ENCODE results near the gene TNFRSF4.

Gene TNFRSF4

DNA sequence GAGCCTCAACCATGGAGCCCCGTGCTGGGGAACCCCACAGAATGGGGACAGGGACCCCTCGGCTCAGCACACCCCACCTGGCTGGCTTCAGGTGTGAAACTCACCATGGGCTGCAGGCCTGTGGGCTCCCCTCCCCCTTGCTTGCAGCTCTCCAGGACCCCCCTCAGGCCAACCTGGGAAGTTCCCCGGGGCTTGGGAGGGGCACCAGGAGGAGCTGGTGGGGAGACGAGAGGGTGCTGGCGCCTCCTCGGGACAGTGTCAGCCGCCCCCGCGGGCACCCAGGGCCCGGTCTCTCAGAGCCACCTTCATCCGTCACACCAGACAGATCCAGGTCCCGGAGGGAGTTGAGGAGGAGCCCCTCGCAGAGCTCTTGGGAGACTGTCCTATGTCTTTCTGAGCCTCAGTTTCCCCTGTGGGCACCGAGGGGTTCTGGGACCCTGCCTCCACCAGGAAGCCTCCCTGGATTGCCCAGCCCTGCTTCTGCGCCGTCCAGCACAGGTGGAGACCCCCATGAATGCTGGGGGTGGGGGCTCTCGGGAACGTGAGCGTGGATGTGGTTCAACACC is 6.9 kb downstream of the TNFRSF4 start:
- Mint-ChIP-seq H3K27ac (no peak overlapping the region), H3K27me3 (peaks cover 2% of the 10 kb centered on the region), H3K4me1 (peaks cover 24% of the 10 kb centered on the region), H3K36me3 (ENCODE audit: low read depth) (peaks cover 7% of the 10 kb centered on the region), H3K9me3 (no peaks in the 10 kb centered on the region), H3K4me3 (peak overlapping the region; percentile 76)
- DNase-seq (no peak), ATAC-seq (no peak)

- Mint-ChIP-seq H3K27ac (peak within 1 kb of the TSS; percentile 42), H3K36me3 (ENCODE audit: low read depth) (peaks cover 7% of the 10 kb centered on the region), H3K27me3 (peaks cover 2% of the 10 kb centered on the region), H3K9me3 (no peaks in the 10 kb centered on the region), H3K4me1 (peaks cover 24% of the 10 kb centered on the region), H3K4me3 (peak within 1 kb of the TSS; percentile 76)
- ATAC-seq (peak; percentile 27), DNase-seq (peak; percentile 64)
Observed at GRCh38 chr1:1206376-1206965, 7.5 kb downstream of the TNFRSF4 start, which contains the start of gene TNFRSF18. TSS of gene TNFRSF18 (minus strand) at chr1:1206592. CDS start at chr1:1206571, 21 bp downstream.

GRCh38 chr1:1205769-1206375 is 8.1 kb downstream of the TNFRSF4 start:
- ATAC-seq (no peak), DNase-seq (no peak)
- Mint-ChIP-seq H3K27ac (peak overlapping the region; percentile 42), H3K36me3 (ENCODE audit: low read depth) (peaks cover 3% of the 10 kb centered on the region), H3K9me3 (no peaks in the 10 kb centered on the region), H3K27me3 (peaks cover 2% of the 10 kb centered on the region), H3K4me1 (peaks cover 24% of the 10 kb centered on the region), H3K4me3 (peak overlapping the region; percentile 76)

- peaks cover 2% of the 10 kb centered on the region for H3K27me3 Mint-ChIP-seq
- H3K4me1 Mint-ChIP-seq, result peaks cover 29% of the 10 kb centered on the region
- H3K36me3 Mint-ChIP-seq (ENCODE audit: low read depth), result peaks cover 3% of the 10 kb centered on the region
- no peak for ATAC-seq
- no peaks in the 10 kb centered on the region for H3K9me3 Mint-ChIP-seq
- H3K4me3 Mint-ChIP-seq, result peak overlapping the region; percentile 76
- peak overlapping the region; percentile 42 for H3K27ac Mint-ChIP-seq
- no peak for DNase-seq
Observed at GRCh38 chr1:1204998-1205768, 8.8 kb downstream of the TNFRSF4 start.

DNA sequence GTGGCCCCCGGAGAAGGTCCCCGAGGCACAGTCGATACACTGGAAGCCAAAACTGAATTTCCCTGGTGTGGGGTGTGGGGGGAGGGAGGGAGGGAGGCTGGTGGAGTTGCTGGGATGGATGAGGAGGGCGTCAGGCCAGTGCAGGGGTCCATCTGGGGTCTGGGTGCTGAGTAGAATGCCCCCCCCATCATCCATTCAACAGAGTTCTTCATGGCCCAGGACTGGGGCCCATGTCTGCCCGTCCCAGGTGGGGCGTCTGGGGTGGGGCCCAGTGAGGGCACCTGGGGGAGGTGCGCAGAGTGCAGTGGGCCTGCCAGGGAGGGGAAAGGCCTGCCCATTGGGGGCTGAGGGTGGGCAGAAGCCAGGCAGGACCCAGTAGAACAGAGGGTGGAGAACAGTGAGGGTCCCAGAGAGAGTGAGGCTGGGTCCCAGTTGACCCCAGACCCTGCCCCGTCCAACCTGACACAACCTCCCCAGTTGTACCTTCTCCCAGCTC is 9.5 kb downstream of the TNFRSF4 start:
- Mint-ChIP-seq H3K9me3 (no peaks in the 10 kb centered on the region), H3K4me3 (peak overlapping the region; percentile 76), H3K4me1 (peaks cover 33% of the 10 kb centered on the region), H3K36me3 (ENCODE audit: low read depth) (no peaks in the 10 kb centered on the region), H3K27ac (no peak overlapping the region), H3K27me3 (peaks cover 2% of the 10 kb centered on the region)
- ATAC-seq (no peak), DNase-seq (no peak)

GRCh38 chr1:1203561-1204424 is 10.2 kb downstream of the TNFRSF4 start:
- Mint-ChIP-seq H3K4me3 (no peak overlapping the region), H3K27me3 (peaks cover 2% of the 10 kb centered on the region), H3K27ac (no peak overlapping the region), H3K4me1 (peaks cover 28% of the 10 kb centered on the region), H3K9me3 (no peaks in the 10 kb centered on the region), H3K36me3 (ENCODE audit: low read depth) (no peaks in the 10 kb centered on the region)
- DNase-seq (no peak), ATAC-seq (no peak)

DNA sequence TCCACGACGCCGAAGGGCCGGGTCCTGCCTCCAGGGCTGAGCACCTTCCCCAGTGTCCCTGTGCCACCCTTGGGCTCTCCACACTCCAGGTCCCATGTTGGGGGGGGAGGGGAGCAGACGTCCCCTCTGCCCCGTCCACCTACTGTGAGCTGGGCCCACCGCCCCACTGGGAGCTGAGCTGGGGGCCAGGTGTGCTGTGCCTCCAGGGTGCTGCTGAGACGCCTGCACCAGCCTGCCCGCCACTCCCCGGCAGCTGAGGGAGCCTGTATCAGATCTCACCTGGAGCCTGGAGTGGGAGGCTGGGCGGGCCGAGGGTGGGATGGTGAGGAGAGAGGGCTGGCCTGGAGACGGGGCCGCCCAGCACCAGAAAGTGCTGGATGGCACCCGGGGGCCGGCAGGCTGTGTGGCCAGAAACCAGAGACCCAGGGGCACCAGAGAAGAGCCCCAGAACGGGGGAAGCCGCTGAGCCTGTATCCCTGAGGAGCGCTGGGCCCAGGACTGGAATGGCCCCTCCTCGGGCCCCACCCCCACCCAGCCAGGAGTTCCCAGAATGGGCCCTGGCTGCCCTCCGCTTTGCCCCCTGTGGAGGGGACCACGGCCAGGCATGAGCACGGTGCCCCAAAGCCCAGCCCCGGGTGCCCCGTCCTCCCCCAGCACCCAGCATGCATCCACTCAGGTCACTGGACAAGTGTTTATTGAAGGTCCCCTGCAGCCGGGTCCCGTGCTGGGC is 11.0 kb downstream of the TNFRSF4 start:
- no peak overlapping the region for H3K27ac Mint-ChIP-seq
- no peak overlapping the region for H3K4me3 Mint-ChIP-seq
- peaks cover 22% of the 10 kb centered on the region for H3K4me1 Mint-ChIP-seq
- no peak for ATAC-seq
- no peak for DNase-seq
- H3K36me3 Mint-ChIP-seq (ENCODE audit: low read depth), result no peaks in the 10 kb centered on the region
- no peaks in the 10 kb centered on the region for H3K9me3 Mint-ChIP-seq
- H3K27me3 Mint-ChIP-seq, result peaks cover 2% of the 10 kb centered on the region

DNA sequence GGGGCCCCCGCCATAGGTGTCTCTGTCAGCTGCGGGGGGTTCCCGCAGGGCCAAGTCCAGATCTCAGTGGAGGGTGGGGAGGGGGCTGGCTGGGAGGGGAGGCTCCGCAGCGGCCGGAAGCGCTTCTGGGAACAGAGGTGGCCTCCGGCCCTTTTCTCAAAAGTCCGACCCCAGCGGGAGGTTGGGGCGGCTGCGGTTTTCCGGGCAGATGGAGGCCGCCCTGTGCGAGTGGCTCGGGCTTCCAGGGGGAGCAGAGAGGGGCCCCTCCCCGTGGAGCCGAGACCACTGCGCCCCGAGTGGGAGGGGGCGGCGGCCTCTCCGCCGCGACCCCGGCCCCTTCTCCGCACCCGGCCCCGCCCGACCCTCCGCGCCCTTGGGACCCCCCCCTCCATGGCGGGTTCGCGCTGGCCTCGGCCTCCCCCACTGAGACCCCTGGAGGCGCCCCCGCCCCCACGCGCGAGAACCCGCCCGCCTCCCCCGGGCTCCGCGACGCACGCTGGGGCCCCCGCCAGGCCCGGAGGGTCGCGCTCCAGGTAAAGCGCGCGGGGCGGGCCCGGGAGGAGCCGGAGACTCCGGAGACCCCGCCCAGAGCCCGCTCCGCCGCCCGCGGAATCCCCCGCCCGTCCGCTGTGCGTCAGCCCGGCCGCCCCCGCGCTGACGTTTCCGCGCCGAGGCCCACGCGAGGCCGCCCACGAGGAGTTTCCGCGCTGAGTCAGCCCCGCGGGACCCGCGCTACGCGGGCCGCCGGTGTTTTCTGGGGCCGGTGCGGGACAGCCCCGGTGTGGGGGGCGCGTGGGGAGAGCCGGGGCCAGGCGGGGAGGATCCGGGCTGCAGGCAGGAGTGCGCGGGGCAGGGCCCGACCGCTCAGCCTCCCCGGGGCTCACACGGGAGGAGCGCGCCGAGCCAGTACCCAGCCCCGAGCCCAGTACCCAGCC is 12.8 kb downstream of the TNFRSF4 start:
- Mint-ChIP-seq H3K36me3 (ENCODE audit: low read depth) (no peaks in the 10 kb centered on the region), H3K27ac (peak overlapping the region; percentile 76), H3K9me3 (no peaks in the 10 kb centered on the region), H3K4me1 (peaks cover 12% of the 10 kb centered on the region), H3K4me3 (peak overlapping the region; percentile 52), H3K27me3 (no peaks in the 10 kb centered on the region)
- peak; percentile 91 for DNase-seq
- ATAC-seq, result peak; percentile 79

DNA sequence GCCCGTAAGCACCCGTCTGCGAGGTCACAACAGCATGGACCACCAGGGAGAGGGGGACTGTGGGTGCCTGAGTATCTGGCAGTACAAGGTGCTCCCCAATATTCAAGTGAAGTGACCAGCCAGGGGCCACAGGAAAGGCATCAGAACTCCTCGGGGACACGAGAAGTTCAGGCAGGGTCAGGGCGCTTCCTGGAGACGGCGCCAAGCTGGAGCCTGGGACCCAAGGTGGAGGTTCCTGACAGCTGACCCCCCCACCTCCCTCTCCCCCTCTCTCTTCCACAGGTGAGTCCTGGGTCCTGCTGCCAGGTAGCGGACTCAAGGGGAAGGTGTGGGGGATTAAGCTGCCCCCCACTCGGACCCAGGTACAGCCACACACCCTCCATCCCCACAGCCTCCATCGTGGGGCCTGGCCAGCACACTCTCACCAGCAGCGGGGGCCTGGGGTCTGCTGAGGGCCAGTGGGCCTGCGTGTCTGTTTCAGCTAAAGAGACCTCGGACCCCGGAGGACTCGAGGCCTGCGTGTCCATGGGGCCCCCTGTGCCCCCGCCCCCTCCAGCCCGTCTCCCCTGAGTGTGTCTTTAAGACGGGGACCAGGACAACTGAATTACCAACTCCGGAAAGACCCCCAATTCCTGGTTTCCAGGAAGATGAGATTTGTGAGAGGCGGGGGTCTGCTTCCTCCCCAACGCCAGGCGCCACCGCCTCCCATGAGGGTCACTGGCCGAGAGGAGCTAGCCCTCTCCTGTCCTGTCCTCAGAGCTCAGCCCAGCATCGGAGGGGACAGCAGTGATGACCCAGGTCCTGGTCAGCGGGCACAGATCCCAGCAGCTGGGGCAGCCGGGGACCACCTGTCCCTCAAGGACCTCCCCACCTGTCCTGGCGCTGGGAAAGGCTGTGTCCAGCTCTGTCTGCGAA is 13.7 kb downstream of the TNFRSF4 start:
- Mint-ChIP-seq H3K27ac (peak overlapping the region; percentile 76), H3K36me3 (ENCODE audit: low read depth) (no peaks in the 10 kb centered on the region), H3K27me3 (no peaks in the 10 kb centered on the region), H3K4me1 (peaks cover 12% of the 10 kb centered on the region), H3K9me3 (no peaks in the 10 kb centered on the region), H3K4me3 (peak overlapping the region; percentile 52)
- DNase-seq (no peak), ATAC-seq (no peak)

DNA sequence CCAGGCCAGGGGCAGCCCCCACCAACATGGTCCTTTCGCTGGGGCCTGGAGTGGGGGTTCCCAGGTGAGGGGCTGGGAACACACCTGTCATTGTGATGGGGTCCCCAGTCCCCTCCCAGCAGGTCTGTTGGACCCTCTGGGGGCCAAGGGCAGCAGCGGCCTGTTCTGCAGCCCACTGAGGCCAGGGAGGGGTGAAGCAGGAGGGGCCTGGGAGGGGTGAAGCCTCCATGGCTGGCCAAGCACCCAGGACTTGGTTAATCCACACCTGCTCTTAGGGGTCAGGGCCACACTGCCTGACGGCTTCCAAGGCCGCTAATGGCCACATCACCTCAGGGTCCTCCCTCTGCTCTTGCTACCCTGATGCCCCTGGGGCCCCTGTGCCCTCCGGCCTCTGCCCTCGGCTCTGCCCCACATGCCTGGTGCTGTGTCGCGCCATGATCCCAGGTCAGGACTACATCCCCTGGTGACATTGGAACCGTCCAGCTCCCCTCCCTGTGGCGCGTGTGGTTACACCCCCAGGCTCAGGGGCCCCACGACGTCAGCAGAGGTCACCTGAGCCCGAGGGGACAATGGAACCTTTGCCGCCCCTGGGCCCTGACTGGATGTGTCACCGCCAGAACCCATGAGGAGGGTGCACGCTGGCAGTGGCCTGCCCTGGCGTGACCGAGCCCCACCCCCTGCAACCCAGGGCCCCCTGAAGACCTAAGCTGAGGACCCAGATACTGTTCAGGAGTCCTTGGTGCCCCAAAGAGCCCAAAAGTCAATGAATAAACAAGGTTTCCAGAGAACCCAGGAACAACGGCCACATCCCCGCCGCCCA is 14.6 kb downstream of the TNFRSF4 start:
- peaks cover 4% of the 10 kb centered on the region for H3K9me3 Mint-ChIP-seq
- H3K27me3 Mint-ChIP-seq, result no peaks in the 10 kb centered on the region
- H3K4me3 Mint-ChIP-seq, result peak overlapping the region; percentile 48
- peak overlapping the region; percentile 35 for H3K27ac Mint-ChIP-seq
- H3K4me1 Mint-ChIP-seq, result peaks cover 12% of the 10 kb centered on the region
- no peaks in the 10 kb centered on the region for H3K36me3 Mint-ChIP-seq (ENCODE audit: low read depth)
- no peak for DNase-seq
- no peak for ATAC-seq

GRCh38 chr1:1198423-1199140 is 15.4 kb downstream of the TNFRSF4 start:
- Mint-ChIP-seq H3K9me3 (peaks cover 7% of the 10 kb centered on the region), H3K4me3 (no peak overlapping the region), H3K36me3 (ENCODE audit: low read depth) (no peaks in the 10 kb centered on the region), H3K27ac (no peak overlapping the region), H3K27me3 (no peaks in the 10 kb centered on the region), H3K4me1 (peaks cover 12% of the 10 kb centered on the region)
- DNase-seq (no peak), ATAC-seq (no peak)
